Measurements from ENCODE around the gene PPP1R2B. TPM values are rescaled to one million over a fixed set of nuclear protein-coding genes. Genes with fewer than 3 reads are reported as not detected.

Gene PPP1R2B
- total RNA-seq, 1 donor from 2014 or later = not detected

- H3K4me2 ChIP-seq (ENCODE audit: low read length) = no peak overlapping the region
- DNase-seq (ENCODE audit: low read depth) (no peak), FAIRE-seq (no peak)
- H3K9me3 ChIP-seq (ENCODE audit: insufficient read depth, low read depth, low read length) = no peaks in the 10 kb centered on the region
- no peaks in the 10 kb centered on the region for H3K4me1 Mint-ChIP-seq (ENCODE audit: low read depth, unreplicated experiment)
- H3K27ac Mint-ChIP-seq (ENCODE audit: unreplicated experiment) = no peak overlapping the region
- peaks cover 2% of the 10 kb centered on the region for H3K9me3 Mint-ChIP-seq (ENCODE audit: unreplicated experiment)
- no peaks in the 10 kb centered on the region for H3K36me3 ChIP-seq (ENCODE audit: insufficient read depth, low read length)
- H3K27me3 Mint-ChIP-seq (ENCODE audit: low read depth, unreplicated experiment) = peaks cover 11% of the 10 kb centered on the region
- H3K79me2 ChIP-seq (ENCODE audit: insufficient read depth, low read length) = no peaks in the 10 kb centered on the region
- TF ChIP-seq CTCF (IDR thresholded peaks at IDR 0.05; ENCODE audit: insufficient read depth, low read depth, low read length) (no peak), EZH2 (IDR thresholded peaks at IDR 0.05; ENCODE audit: insufficient read depth, low read length) (no peak)
- no peak overlapping the region for H3K4me3 ChIP-seq (ENCODE audit: insufficient read depth, low read depth, low read length)
- no peak overlapping the region for H3K4me3 Mint-ChIP-seq (ENCODE audit: unreplicated experiment)
- no peaks in the 10 kb centered on the region for H3K27me3 ChIP-seq (ENCODE audit: insufficient read depth, low read length)
- no peaks in the 10 kb centered on the region for H4K20me1 ChIP-seq (ENCODE audit: insufficient read depth, low read length)
- H3K27ac ChIP-seq (ENCODE audit: low read depth, low read length) = no peak overlapping the region
- H3K9ac ChIP-seq (ENCODE audit: low read length) = no peak overlapping the region
- H3K36me3 Mint-ChIP-seq (ENCODE audit: low read depth, unreplicated experiment) = peaks cover 3% of the 10 kb centered on the region
- H3K4me1 ChIP-seq (ENCODE audit: insufficient read depth, low read length) = no peaks in the 10 kb centered on the region
- no peak overlapping the region for H2AFZ ChIP-seq (ENCODE audit: low read depth, low read length)
Measured at GRCh38 chr5:156819537-156819936, 30.6 kb upstream of the PPP1R2B start.

GRCh38 chr5:156819967-156820581, 30.0 kb upstream of the PPP1R2B start:
- Histone ChIP-seq H3K27ac (ENCODE audit: low read depth, low read length) (no peak overlapping the region), H3K36me3 (ENCODE audit: insufficient read depth, low read length) (no peaks in the 10 kb centered on the region), H3K27me3 (ENCODE audit: insufficient read depth, low read length) (no peaks in the 10 kb centered on the region), H2AFZ (ENCODE audit: low read depth, low read length) (no peak overlapping the region), H3K79me2 (ENCODE audit: insufficient read depth, low read length) (no peaks in the 10 kb centered on the region), H3K4me3 (ENCODE audit: insufficient read depth, low read depth, low read length) (no peak overlapping the region), H4K20me1 (ENCODE audit: insufficient read depth, low read length) (no peaks in the 10 kb centered on the region), H3K4me2 (ENCODE audit: low read length) (no peak overlapping the region), H3K4me1 (ENCODE audit: insufficient read depth, low read length) (no peaks in the 10 kb centered on the region), H3K9me3 (ENCODE audit: insufficient read depth, low read depth, low read length) (no peaks in the 10 kb centered on the region), H3K9ac (ENCODE audit: low read length) (no peak overlapping the region)
- Mint-ChIP-seq H3K4me1 (ENCODE audit: low read depth, unreplicated experiment) (no peaks in the 10 kb centered on the region), H3K9me3 (ENCODE audit: unreplicated experiment) (peaks cover 2% of the 10 kb centered on the region), H3K4me3 (ENCODE audit: unreplicated experiment) (no peak overlapping the region), H3K36me3 (ENCODE audit: low read depth, unreplicated experiment) (peaks cover 3% of the 10 kb centered on the region), H3K27ac (ENCODE audit: unreplicated experiment) (peak overlapping the region; percentile 54), H3K27me3 (ENCODE audit: low read depth, unreplicated experiment) (peaks cover 11% of the 10 kb centered on the region)
- no peak for DNase-seq (ENCODE audit: low read depth)
- TF ChIP-seq CTCF (IDR thresholded peaks at IDR 0.05; ENCODE audit: insufficient read depth, low read depth, low read length) (no peak), EZH2 (IDR thresholded peaks at IDR 0.05; ENCODE audit: insufficient read depth, low read length) (no peak)
- FAIRE-seq = no peak

GRCh38 chr5:156824241-156824640, 25.9 kb upstream of the PPP1R2B start:
- Mint-ChIP-seq H3K4me1 (ENCODE audit: low read depth, unreplicated experiment) (no peaks in the 10 kb centered on the region), H3K36me3 (ENCODE audit: low read depth, unreplicated experiment) (peaks cover 3% of the 10 kb centered on the region), H3K27ac (ENCODE audit: unreplicated experiment) (no peak overlapping the region), H3K27me3 (ENCODE audit: low read depth, unreplicated experiment) (peaks cover 6% of the 10 kb centered on the region), H3K9me3 (ENCODE audit: unreplicated experiment) (peaks cover 2% of the 10 kb centered on the region), H3K4me3 (ENCODE audit: unreplicated experiment) (no peak overlapping the region)
- H3K4me3 ChIP-seq (ENCODE audit: insufficient read depth, low read depth, low read length) = no peak overlapping the region
- no peak overlapping the region for H3K4me2 ChIP-seq (ENCODE audit: low read length)
- H3K36me3 ChIP-seq (ENCODE audit: insufficient read depth, low read length) = no peaks in the 10 kb centered on the region
- no peak overlapping the region for H3K27ac ChIP-seq (ENCODE audit: low read depth, low read length)
- H3K27me3 ChIP-seq (ENCODE audit: insufficient read depth, low read length) = no peaks in the 10 kb centered on the region
- no peak overlapping the region for H2AFZ ChIP-seq (ENCODE audit: low read depth, low read length)
- no peak for FAIRE-seq
- DNase-seq (ENCODE audit: low read depth) = no peak
- H3K4me1 ChIP-seq (ENCODE audit: insufficient read depth, low read length) = no peaks in the 10 kb centered on the region
- no peaks in the 10 kb centered on the region for H3K79me2 ChIP-seq (ENCODE audit: insufficient read depth, low read length)
- H3K9ac ChIP-seq (ENCODE audit: low read length) = no peak overlapping the region
- no peaks in the 10 kb centered on the region for H4K20me1 ChIP-seq (ENCODE audit: insufficient read depth, low read length)
- TF ChIP-seq EZH2 (IDR thresholded peaks at IDR 0.05; ENCODE audit: insufficient read depth, low read length) = no peak
- no peak for TF ChIP-seq CTCF (IDR thresholded peaks at IDR 0.05; ENCODE audit: insufficient read depth, low read depth, low read length)
- no peaks in the 10 kb centered on the region for H3K9me3 ChIP-seq (ENCODE audit: insufficient read depth, low read depth, low read length)

Data from astrocyte (in vitro differentiated cells and primary cell).